Erythroblast (primary cell): ENCODE data around the gene LRRC73.

Experiments
- DNase-seq, 2 experiments: peaks; one replicate each; lab custom pipeline; 2025; lab: John Stamatoyannopoulos, UW
- GATA1 ChIP-seq: IDR thresholded peaks from 2 replicates; pipeline ENCODE4 v1.6.1; 2011; ENCODE audit warnings: low read depth, mild to moderate bottlenecking, control low read depth, low read length, moderate library complexity
- POLR2A ChIP-seq: IDR thresholded peaks from 2 replicates; pipeline ENCODE4 v1.6.1; 2011; ENCODE audit warnings: mild to moderate bottlenecking, low read length

LRRC73 gene

DNA sequence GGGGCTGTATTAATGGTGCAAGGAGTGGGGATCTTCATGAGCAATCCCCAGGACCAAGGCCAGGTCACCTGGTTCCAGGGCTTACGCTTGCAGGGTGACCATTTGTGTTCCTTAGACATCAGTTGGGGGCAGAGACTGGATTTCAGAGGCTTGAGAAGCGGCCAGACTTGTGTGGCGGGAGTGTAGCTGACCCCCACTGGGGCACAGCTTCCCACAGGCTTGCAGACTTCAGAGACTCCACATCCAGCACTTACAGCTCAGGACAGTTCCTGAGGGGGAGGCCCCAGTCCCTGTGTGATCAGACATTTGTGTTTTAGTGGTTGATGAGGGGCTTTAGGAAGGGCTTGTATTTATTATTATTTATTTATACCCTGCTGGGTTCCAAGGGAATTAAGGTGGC lies 17.5 kb downstream of the LRRC73 start:
- TF ChIP-seq POLR2A (no peak), GATA1 (no peak)
- DNase-seq = no peak

DNA sequence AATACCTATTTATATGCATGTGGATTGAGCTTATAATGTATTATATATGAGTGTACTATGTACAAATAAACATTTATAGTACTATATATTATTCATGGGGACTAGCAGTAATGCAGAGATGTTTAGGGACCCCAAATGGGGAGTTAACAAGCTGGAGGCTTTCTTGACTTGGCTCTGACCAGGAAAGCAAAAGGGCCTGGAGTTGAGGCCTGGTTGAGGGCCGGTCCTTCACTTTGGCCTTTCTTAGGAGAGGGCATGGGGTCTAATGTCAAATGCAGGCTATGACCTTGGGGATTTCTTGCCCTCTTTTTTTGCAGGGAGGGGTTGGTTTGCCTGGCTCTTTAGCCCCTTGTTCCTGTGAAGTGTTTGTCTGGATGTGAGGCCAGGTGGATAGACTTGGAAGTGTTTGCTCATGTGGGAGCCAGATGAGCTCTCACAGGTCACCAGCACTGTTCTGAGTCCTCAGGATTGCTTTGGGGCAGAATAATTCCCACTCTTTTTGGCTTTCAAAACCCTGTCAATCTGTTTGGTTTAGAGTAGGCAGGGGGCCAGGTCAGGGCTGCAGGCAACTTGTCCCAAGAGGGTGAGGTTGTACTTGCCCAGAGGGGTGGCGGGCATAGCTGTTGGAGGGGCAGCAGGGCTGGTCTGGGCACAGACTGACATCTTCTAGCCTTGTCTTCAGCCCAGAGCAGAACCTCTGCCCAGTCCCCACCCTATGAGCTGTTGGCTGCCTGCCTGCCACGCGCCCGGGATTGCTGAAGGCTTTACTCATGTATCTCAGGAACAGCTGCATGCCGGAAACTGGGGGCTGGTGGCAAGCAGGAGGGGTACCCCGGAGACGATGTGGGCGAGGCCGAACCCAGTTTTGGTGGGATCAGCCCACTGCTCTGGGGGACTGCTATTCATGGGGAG lies 18.1 kb downstream of the LRRC73 start:
- no peak for TF ChIP-seq POLR2A
- TF ChIP-seq GATA1 = no peak
- no peak for DNase-seq

GRCh38 chr6:43490523-43490939 lies 19.6 kb downstream of the LRRC73 start:
- TF ChIP-seq POLR2A (no peak), GATA1 (no peak)
- DNase-seq = no peak

- DNase-seq = no peak
- no peak for TF ChIP-seq GATA1
- no peak for TF ChIP-seq POLR2A
Observed at GRCh38 chr6:43489277-43490072, 20.7 kb downstream of the LRRC73 start.

DNA sequence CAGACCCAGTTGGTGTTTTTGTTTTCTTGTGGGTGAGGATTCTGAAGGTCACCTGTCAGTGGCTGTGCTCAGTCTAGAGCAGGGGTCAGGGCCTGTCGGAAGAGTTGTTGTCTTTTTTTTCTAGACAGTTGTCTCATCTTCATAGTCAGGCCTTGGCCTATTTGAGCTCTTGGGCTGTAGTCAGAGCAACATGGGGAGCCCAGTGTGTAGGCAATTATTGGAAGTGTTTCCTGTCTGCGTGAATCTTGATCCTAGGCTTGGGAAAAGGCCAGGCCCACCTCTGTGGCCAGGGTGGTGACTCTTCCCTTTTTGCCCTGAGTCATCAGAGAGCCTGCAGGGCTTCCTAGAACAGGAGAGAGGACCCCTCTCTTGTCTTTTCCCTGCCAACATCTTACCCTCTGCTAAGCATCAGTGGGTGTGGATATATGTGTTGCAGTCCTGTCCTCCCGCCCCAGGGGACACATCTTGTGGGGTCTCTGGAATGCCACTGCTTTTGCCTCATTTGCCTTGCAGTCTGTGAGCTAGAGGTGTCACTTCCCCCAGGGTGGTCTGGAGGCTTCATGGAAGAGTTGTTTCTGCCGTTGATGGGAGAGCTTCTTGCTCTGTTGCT lies 21.4 kb downstream of the LRRC73 start:
- TF ChIP-seq POLR2A (no peak), GATA1 (no peak)

DNA sequence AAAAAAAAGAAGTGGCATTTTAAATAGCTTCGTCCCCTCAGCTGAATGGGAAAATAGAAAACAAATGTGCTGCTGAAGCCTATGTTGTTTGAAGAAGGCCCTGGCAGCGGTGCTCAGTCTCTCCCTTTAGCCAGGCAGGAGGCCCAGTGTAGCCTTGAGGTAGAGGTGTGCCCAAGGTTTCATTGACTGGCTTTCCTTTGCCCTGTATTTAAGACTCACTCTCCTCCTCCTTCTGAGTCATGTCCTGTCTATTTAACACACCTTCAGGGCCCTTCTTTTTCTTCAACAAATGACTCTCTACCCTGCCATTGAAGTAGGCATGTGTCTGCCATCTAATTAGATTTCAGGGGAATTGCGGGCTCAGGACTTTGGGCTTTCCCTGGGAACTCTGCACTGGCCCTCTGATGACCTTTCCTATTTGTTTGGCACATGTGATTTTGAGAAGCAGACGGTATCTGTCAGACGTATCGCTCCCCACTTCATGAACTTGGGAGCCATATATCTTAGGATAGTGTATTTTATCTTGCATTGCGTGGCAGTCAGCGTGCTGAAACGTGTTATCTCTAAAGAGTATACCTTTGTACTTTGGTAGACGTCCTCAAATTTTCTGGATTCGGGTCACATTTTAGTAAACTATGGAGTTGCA lies 28.4 kb downstream of the LRRC73 start:
- no peak for DNase-seq
- TF ChIP-seq GATA1 (no peak), POLR2A (no peak)

More for the DNA sequence above, 21.4 kb downstream of the LRRC73 start:
- no peak for DNase-seq

DNA sequence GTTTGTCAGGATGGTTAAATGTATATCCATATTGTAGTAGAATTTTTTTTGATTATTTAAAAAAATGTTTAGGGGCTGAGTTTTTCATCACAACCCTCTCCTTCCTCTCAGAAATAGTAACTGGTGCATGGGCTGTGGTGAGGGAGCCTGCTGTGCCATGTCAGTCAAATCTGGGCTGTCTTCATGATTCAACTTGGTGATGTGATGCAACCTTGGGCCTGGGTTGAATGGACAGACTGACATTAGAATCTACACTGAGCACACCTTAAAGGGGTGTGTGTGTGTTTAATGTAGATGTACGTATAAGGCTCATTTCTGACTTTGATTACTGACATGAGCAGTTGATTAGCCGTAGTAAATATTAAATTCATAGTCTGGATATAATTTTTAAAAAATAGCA lies 29.1 kb downstream of the LRRC73 start:
- TF ChIP-seq GATA1 (no peak), POLR2A (no peak)
- DNase-seq = peak in 1 of 2 experiments; percentile 7

GRCh38 chr6:43478008-43478372 lies 32.2 kb downstream of the LRRC73 start:
- no peak for TF ChIP-seq POLR2A
- TF ChIP-seq GATA1 = no peak
- DNase-seq = peak; percentile 45 to 63

- DNase-seq = peak; percentile 88 to 92
- no peak for TF ChIP-seq GATA1
- TF ChIP-seq POLR2A = peak; percentile 47
Observed at GRCh38 chr6:43477235-43478007, 32.7 kb downstream of the LRRC73 start, which contains the start of gene TJAP1. TSS of gene TJAP1 (plus strand) at chr6:43477570. CDS start at chr6:43499002, 21,432 bp downstream.

DNA sequence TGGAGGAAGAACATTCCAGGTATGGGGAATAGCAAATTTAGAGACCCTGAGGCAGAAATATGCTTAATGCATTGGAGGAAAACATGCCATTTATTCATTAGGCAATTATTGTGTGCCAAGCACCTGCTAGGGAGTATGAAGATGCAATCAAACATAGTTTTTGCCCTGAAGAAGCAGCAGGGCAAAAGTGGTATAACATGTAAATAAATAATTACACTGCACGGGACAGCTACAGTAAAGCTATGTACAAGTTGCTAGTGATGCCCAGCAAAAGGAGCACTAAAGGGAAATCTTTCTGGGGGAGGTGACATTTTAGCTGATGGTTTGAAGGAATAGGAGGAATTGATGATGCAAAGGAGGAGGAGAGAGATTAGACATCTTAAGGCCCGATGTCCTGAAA lies 33.4 kb downstream of the LRRC73 start:
- DNase-seq = peak in 1 of 2 experiments; percentile 35
- TF ChIP-seq POLR2A (no peak), GATA1 (no peak)

DNA sequence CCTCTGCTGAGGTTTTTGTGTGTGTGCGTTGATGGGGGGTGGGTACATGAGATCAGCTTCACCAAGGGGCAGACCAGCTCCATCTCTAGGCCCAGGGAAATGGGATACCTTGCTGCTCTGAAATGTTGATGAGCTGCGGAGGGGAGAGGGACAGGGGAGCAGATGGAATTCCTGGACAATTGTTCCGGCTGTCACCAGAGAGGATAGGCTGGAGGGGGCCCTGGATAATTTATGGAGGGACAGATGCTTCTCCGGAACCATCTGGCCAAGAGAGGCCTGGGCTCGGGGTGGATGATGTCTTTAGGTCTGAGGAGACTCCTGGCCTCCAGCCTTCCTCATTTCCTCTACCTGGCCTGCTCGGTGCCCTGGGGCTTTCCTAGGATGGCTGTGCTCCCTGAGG lies 34.6 kb downstream of the LRRC73 start:
- DNase-seq = no peak
- TF ChIP-seq GATA1 (no peak), POLR2A (no peak)

- TF ChIP-seq GATA1 = no peak
- TF ChIP-seq POLR2A = no peak
- DNase-seq = no peak
Observed at GRCh38 chr6:43472515-43472914, 37.6 kb downstream of the LRRC73 start.
